Measurements from ENCODE around the gene MICU2. TPM values are rescaled to one million over a fixed set of nuclear protein-coding genes. Genes with fewer than 3 reads are reported as not detected.

MICU2 gene
- total and polyA plus RNA-seq, 2 of the 4 experiments (the other 2 are of a cell fraction) = 14.9 to 25.0 TPM

DNA sequence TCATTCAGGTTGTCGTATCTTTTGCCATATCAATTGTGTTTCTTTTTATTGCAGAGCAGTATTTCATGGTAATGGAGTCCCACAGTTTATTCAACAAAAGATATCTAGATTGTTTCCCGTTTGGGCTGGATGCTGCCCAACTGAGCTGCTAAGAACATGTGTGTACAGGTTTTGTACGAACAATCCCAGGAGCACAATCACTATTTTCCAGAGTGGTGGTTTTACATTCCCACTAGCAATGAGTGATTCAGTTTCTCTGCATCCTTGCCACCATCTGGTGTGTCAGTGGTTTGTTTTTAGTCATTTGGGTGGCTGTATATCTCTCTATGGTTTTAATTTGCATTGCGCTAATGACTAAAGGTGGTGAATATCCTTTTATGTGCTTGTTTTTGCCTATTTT, 92.1 kb downstream of the MICU2 start:
- Histone ChIP-seq H2BK15ac (ENCODE audit: low read depth, low read length) (no peak overlapping the region), H4K20me1 (ENCODE audit: insufficient read depth, low read length) (no peaks in the 10 kb centered on the region), H3K4me2 (ENCODE audit: low read depth, low read length) (no peak overlapping the region), H2AK5ac (ENCODE audit: low read depth, low read length) (no peak overlapping the region), H2AFZ (replicated peaks; ENCODE audit: low read length, poor library complexity) (no peak overlapping the region), H2BK20ac (ENCODE audit: low read depth, low read length) (no peak overlapping the region), H3K14ac (replicated peaks; ENCODE audit: low read depth, low read length) (no peak overlapping the region), H4K91ac (ENCODE audit: insufficient read depth, low read depth, low read length) (no peak overlapping the region), H3K79me1 (ENCODE audit: low read depth in 1 of 2, low read length in 2 of 2) (no peaks in the 10 kb centered on the region), H4K8ac (ENCODE audit: low read depth in 2 of 2, low read length in 2 of 2) (no peak overlapping the region), H3K27ac (ENCODE audit: insufficient read depth, low read length) (no peak overlapping the region), H2BK120ac (ENCODE audit: low read depth, low read length) (no peak overlapping the region), H3K36me3 (ENCODE audit: control insufficient read depth, insufficient read depth, low read length) (peaks cover 6% of the 10 kb centered on the region), H3K4ac (ENCODE audit: low read depth, low read length) (no peak overlapping the region), H3K27me3 (ENCODE audit: control insufficient read depth, insufficient read depth, low read length) (no peaks in the 10 kb centered on the region), H3K18ac (ENCODE audit: low read depth, low read length) (no peak overlapping the region), H3K4me1 (ENCODE audit: control insufficient read depth, insufficient read depth, low read length) (no peaks in the 10 kb centered on the region), H3K4me3 (ENCODE audit: insufficient read depth, low read depth, low read length) (no peak overlapping the region), H2AK9ac (replicated peaks; ENCODE audit: low read depth, low read length, poor library complexity) (no peak overlapping the region), H2BK5ac (ENCODE audit: low read depth, low read length, poor library complexity, severe bottlenecking) (no peak overlapping the region), H3K9ac (ENCODE audit: low read depth, low read length) (no peak overlapping the region), H3K56ac (ENCODE audit: extremely low read depth, insufficient read depth, low read length) (no peak overlapping the region), H3K9me1 (ENCODE audit: insufficient read depth, low read length) (no peaks in the 10 kb centered on the region), H4K5ac (ENCODE audit: low read depth, low read length) (no peak overlapping the region), H3K23ac (ENCODE audit: low read depth, low read length) (no peak overlapping the region), H3K9me3 (ENCODE audit: control insufficient read depth, insufficient read depth, low read length) (no peaks in the 10 kb centered on the region)
- TF ChIP-seq RFX5 (IDR thresholded peaks at IDR 0.05; ENCODE audit: low read depth, low read length) (no peak), SMC3 (IDR thresholded peaks at IDR 0.05; ENCODE audit: low read depth, low read length) (no peak), CHD1 (IDR thresholded peaks at IDR 0.05; ENCODE audit: low read depth, low read length) (no peak), FOS (IDR thresholded peaks at IDR 0.05; ENCODE audit: low read depth, low read length) (no peak), RAD21 (IDR thresholded peaks at IDR 0.05; ENCODE audit: low read length) (no peak), NFE2L2 (IDR thresholded peaks at IDR 0.05; ENCODE audit: low read depth, low read length) (no peak), BHLHE40 (IDR thresholded peaks at IDR 0.05; ENCODE audit: low read depth, low read length) (no peak), POLR2A (IDR thresholded peaks at IDR 0.05; ENCODE audit: low read depth, low read length) (no peak), MXI1 (IDR thresholded peaks at IDR 0.05; ENCODE audit: borderline replicate concordance, low read depth, low read length) (no peak), RCOR1 (IDR thresholded peaks at IDR 0.05; ENCODE audit: insufficient replicate concordance, low read length) (no peak), MAFK (IDR thresholded peaks at IDR 0.05; ENCODE audit: low read depth, low read length) (no peak), CEBPB (IDR thresholded peaks at IDR 0.05; ENCODE audit: low read depth, low read length) (no peak), MAZ (IDR thresholded peaks at IDR 0.05; ENCODE audit: borderline replicate concordance, low read depth, low read length) (no peak)
- TF ChIP-seq, protein P1, sequence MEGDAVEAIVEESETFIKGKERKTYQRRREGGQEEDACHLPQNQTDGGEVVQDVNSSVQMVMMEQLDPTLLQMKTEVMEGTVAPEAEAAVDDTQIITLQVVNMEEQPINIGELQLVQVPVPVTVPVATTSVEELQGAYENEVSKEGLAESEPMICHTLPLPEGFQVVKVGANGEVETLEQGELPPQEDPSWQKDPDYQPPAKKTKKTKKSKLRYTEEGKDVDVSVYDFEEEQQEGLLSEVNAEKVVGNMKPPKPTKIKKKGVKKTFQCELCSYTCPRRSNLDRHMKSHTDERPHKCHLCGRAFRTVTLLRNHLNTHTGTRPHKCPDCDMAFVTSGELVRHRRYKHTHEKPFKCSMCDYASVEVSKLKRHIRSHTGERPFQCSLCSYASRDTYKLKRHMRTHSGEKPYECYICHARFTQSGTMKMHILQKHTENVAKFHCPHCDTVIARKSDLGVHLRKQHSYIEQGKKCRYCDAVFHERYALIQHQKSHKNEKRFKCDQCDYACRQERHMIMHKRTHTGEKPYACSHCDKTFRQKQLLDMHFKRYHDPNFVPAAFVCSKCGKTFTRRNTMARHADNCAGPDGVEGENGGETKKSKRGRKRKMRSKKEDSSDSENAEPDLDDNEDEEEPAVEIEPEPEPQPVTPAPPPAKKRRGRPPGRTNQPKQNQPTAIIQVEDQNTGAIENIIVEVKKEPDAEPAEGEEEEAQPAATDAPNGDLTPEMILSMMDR (conservative IDR thresholded peaks at IDR 0.05; ENCODE audit: low read depth, low read length) = no peak
- TF ChIP-seq, protein P2, sequence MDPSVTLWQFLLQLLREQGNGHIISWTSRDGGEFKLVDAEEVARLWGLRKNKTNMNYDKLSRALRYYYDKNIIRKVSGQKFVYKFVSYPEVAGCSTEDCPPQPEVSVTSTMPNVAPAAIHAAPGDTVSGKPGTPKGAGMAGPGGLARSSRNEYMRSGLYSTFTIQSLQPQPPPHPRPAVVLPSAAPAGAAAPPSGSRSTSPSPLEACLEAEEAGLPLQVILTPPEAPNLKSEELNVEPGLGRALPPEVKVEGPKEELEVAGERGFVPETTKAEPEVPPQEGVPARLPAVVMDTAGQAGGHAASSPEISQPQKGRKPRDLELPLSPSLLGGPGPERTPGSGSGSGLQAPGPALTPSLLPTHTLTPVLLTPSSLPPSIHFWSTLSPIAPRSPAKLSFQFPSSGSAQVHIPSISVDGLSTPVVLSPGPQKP (IDR thresholded peaks at IDR 0.05; ENCODE audit: borderline replicate concordance, low read depth, low read length) = no peak
- TF ChIP-seq, protein P3, sequence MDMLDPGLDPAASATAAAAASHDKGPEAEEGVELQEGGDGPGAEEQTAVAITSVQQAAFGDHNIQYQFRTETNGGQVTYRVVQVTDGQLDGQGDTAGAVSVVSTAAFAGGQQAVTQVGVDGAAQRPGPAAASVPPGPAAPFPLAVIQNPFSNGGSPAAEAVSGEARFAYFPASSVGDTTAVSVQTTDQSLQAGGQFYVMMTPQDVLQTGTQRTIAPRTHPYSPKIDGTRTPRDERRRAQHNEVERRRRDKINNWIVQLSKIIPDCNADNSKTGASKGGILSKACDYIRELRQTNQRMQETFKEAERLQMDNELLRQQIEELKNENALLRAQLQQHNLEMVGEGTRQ (IDR thresholded peaks at IDR 0.05; ENCODE audit: low read depth, low read length) = no peak
- dilution Hi-C loops (cut with HindIII; ENCODE audit: low sequenced_read_pairs, unreplicated experiment) = no loop called here
- BruUV-seq (replicated peaks) = no TSS peak
- in situ Hi-C loops (cut with MboI; ENCODE audit: low sequenced_read_pairs) = no loop called here
- CTCF ChIA-PET = no interaction called here
- no CpG with 5 or more reads among the region's 4 CpGs for WGBS, 2 experiments (ENCODE audit: extremely low coverage in 2 of 2, insufficient read length in 1 of 2)
- DNase-seq (peak; percentile 31), ATAC-seq (ENCODE audit: low read depth) (no peak)
- intact Hi-C loops (cut with micrococcal nuclease) = no loop called here
- POLR2A ChIA-PET (ENCODE audit: unreplicated experiment) = no interaction called here

All from IMR-90 (cell line).